Rectal smooth muscle tissue (tissue), 1 donor: ENCODE results near the gene TBP.
"Not testable (repeated sequence)": the region's sequence is repeated elsewhere in the genome, so short reads cannot be mapped to it uniquely, and the experiment has no call there.

Experiments used
- H3K27ac ChIP-seq: one replicate; pipeline ENCODE4 v1.7.0; 2013; ENCODE audit warnings: low read depth, low read length, inconsistent platforms
- H3K27me3 ChIP-seq: one replicate; pipeline ENCODE4 v1.7.0; 2013; ENCODE audit warnings: low read length; ENCODE audit not compliant: control insufficient read depth, insufficient read depth
- H3K36me3 ChIP-seq: one replicate; pipeline ENCODE4 v1.7.0; 2013; ENCODE audit warnings: low read length; ENCODE audit not compliant: control insufficient read depth, insufficient read depth
- H3K4me1 ChIP-seq: one replicate; pipeline ENCODE4 v1.7.0; 2013; ENCODE audit warnings: low read length; ENCODE audit not compliant: control insufficient read depth, insufficient read depth
- H3K4me3 ChIP-seq: one replicate; pipeline ENCODE4 v1.7.0; 2013; ENCODE audit warnings: low read length
- H3K9ac ChIP-seq: one replicate; pipeline ENCODE4 v1.7.0; 2013; ENCODE audit warnings: low read length

TBP gene

DNA sequence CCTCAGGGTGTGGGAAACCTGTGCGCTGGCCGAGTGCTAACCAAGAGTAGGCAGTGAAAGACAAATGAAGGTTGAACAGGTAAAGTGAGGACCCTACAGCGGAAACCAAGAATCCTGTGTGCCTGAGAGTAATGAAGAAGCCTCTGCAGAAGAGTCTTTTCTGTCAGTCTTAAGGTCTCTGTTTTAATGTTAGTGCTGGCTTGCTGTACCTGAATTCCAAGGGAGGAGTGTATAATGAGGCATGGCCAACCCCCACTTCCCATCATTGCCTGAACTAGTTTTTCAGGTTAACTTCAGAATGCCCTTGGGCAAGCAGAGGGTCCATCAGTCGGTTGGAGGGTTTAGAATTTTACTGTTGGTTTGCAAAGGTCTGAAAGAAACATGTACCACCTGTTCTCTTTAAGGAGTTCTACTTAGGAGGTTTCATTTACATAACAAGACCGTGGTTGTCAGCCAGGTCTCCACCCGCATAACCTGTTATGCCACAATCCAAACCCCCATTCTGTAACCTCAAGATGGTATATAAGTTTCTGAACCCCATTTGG, 30.9 kb downstream of the TBP start:
- Histone ChIP-seq H3K4me1 (no peaks in the 10 kb centered on the region), H3K27me3 (no peaks in the 10 kb centered on the region), H3K9ac (peak overlapping the region; percentile 10), H3K4me3 (peak overlapping the region; percentile 63), H3K36me3 (peaks cover 3% of the 10 kb centered on the region), H3K27ac (peak overlapping the region; percentile 58)

DNA sequence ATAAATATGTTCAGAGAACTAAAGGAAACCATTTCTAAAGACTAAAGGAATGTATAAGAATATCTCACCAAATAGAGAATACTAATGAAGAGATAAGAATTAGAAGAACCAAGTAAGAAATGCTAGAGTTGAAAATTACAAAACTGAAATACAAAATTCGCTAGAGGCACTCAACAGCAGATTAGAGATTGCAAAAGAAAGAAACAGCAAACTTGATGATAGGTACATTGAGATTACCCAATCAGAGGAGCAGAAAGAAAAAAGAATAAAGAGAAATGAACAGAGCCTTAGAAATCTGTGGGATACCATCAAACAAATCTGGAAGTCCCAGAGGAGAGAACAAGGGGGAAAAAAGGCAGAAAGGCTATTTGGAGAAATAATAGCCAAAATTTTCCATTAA, 36.6 kb downstream of the TBP start:
- Histone ChIP-seq H3K27ac (no peak overlapping the region), H3K27me3 (no peaks in the 10 kb centered on the region), H3K36me3 (no peaks in the 10 kb centered on the region), H3K4me1 (no peaks in the 10 kb centered on the region), H3K4me3 (no peak overlapping the region), H3K9ac (no peak overlapping the region)

DNA sequence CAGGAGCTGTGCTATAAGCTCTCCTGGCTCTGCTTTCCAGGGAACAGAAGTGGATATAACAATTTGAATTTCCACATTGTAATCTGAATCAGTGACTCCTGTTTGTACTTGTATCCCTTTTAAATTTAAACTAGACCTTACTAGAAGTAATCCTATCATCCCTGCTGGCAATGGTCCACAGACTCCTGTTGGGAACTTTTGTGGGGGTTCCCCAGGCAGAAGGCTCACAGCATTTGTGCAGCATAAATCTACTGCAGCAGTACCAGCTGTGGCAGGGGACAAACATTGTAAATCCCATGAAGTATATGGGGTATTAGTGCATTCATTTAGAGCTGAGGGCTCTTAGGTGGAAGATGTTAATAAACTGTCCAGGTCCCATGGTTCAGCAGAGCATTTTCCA, 42.3 kb downstream of the TBP start:
- H3K27ac ChIP-seq, result no peak overlapping the region
- no peaks in the 10 kb centered on the region for H3K4me1 ChIP-seq
- no peak overlapping the region for H3K4me3 ChIP-seq
- no peak overlapping the region for H3K9ac ChIP-seq
- no peaks in the 10 kb centered on the region for H3K27me3 ChIP-seq
- H3K36me3 ChIP-seq, result no peaks in the 10 kb centered on the region

GRCh38 chr6:170597278-170597677, 43.1 kb downstream of the TBP start:
- Histone ChIP-seq H3K4me3 (no peak overlapping the region), H3K27me3 (no peaks in the 10 kb centered on the region), H3K4me1 (no peaks in the 10 kb centered on the region), H3K36me3 (no peaks in the 10 kb centered on the region), H3K27ac (no peak overlapping the region), H3K9ac (no peak overlapping the region)

DNA sequence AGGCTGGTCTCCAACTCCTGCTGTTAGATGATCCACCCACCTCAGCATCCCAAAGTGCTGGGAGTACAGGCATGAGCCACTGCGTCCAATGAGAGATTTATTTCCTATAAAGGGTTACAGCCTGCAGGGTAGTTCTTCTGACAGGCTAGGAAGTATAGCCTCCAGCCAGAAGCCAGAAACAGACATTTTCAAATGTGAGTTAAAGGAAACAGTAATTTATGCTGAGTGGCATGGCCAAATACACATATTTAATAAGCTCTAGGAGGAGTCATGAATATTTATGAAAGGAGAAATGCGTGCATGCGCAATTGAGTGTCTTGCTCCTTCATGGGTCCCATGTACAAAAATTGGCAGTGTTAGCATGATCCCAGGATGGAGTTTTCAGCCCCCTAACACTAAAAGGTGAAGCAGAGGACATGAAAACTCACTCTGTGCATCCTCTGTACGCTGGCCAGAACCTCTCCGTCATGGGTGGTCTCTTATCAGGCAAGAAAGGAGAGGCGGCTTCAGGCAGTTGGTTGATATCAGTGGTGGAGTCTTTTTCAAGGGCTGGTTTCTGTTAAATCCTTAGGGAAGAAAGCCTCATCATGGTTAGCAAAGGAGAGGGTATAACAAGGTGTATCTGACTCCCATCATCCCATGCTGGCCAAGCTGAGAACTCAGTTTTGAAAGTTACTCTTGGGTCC, 51.5 kb downstream of the TBP start:
- Histone ChIP-seq H3K36me3 (no peaks in the 10 kb centered on the region), H3K9ac (no peak overlapping the region), H3K4me1 (no peaks in the 10 kb centered on the region), H3K4me3 (no peak overlapping the region), H3K27ac (no peak overlapping the region), H3K27me3 (no peaks in the 10 kb centered on the region)

DNA sequence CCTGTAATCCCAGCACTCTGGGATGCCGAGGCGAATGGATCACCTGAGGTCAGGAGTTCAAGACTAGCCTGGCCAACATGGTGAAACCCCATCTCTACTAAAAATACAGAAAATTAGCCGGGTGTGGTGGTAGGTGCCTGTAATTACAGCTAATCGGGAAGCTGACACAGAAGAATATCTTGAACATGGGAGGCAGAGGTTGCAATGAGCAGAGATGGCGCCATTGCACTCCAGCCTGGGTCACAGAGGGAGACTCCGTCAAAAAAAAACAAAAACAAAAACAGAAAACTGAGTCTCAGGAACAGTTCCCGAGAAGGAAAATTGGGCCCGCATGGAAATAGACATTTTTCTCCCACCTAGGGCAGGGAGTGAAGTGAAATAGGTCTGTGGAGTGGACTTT, 55.1 kb downstream of the TBP start:
- H3K27me3 ChIP-seq, H3K27ac ChIP-seq, H3K4me3 ChIP-seq, H3K9ac ChIP-seq, H3K4me1 ChIP-seq, H3K36me3 ChIP-seq: not testable (repeated sequence)

- not testable (repeated sequence) for H3K9ac ChIP-seq, H3K27ac ChIP-seq, H3K27me3 ChIP-seq, H3K36me3 ChIP-seq, H3K4me3 ChIP-seq, H3K4me1 ChIP-seq
Observed at GRCh38 chr6:170612256-170612804, 58.2 kb downstream of the TBP start.

DNA sequence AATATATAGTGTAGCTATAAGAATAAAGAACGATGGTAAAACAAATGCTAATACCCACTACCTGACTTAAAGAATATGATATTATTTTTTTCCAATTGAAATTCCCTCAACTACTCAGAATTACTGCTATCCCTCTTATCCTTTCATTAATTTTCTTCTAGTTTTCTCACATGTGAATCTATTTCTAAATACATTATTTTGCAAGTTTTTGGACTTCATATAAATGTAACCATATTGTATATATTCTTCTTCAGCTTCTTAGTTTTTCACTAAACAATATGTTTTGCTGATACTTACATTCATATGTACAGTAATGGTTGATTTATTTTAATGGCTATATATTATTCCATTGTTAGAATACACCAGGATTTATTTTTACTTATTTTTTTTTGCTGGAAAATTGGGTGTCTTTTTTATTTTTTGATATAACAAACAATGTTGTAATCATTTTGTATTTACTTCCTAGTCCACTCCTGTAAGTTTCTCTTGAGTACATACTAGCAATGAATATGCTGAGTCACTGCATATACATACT, 61.9 kb downstream of the TBP start:
- H3K9ac ChIP-seq, result not testable (repeated sequence)

More for the DNA sequence above, 61.9 kb downstream of the TBP start:
- H3K4me3 ChIP-seq, H3K27ac ChIP-seq, H3K4me1 ChIP-seq, H3K36me3 ChIP-seq, H3K27me3 ChIP-seq: not testable (repeated sequence)
